HT1080 (cell line): Measurements from ENCODE around the gene CYFIP1. TPM values are rescaled to one million over a fixed set of nuclear protein-coding genes. Genes with fewer than 3 reads are reported as not detected.

ENCODE experiments used
- DNase-seq: peaks from one replicate; pipeline ENCODE4 v3.0.0-alpha.2; 2015; ENCODE audit warnings: low read depth
- total RNA-seq: library from RNA; depleted of rRNA; stranded (reverse); fragments of >200 nt; shearing (Covaris generic); gene quantifications from 2 replicates; pipeline ENCODE4 v1.2.3, GENCODE V29; 2014

Gene CYFIP1
- total RNA-seq, 1 experiment from 2014 or later: 96.8 TPM

GRCh38 chr15:22951031-22951380 lies 29.2 kb downstream of the CYFIP1 start:
- DNase-seq: no peak

- DNase-seq: no peak
Observed at GRCh38 chr15:22950256-22950990, 29.7 kb downstream of the CYFIP1 start.

DNA sequence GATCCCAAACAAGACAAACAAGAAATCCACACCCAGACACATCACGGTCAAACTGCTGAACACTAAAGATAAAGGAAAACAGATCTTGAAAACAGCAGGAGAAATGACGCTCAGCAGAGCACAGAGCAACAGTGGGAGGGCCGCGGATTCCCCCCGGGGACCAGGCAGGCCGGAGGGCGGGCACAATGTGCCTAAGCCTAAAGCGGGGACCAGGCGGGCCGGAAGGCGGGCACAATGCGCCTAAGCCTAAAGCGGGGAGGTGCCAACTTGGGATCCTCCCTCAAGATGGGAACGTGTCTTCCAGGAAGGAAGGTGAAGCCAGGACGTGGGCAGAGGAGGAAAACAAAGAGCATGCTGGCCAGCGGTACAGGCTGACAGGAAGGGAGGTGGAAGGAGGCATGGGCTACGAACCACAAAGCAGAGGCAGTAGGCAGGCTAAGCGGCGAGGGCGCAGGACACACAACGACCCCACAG lies 31.1 kb downstream of the CYFIP1 start:
- DNase-seq: no peak

GRCh38 chr15:22948056-22948455 lies 32.1 kb downstream of the CYFIP1 start:
- DNase-seq: no peak

DNA sequence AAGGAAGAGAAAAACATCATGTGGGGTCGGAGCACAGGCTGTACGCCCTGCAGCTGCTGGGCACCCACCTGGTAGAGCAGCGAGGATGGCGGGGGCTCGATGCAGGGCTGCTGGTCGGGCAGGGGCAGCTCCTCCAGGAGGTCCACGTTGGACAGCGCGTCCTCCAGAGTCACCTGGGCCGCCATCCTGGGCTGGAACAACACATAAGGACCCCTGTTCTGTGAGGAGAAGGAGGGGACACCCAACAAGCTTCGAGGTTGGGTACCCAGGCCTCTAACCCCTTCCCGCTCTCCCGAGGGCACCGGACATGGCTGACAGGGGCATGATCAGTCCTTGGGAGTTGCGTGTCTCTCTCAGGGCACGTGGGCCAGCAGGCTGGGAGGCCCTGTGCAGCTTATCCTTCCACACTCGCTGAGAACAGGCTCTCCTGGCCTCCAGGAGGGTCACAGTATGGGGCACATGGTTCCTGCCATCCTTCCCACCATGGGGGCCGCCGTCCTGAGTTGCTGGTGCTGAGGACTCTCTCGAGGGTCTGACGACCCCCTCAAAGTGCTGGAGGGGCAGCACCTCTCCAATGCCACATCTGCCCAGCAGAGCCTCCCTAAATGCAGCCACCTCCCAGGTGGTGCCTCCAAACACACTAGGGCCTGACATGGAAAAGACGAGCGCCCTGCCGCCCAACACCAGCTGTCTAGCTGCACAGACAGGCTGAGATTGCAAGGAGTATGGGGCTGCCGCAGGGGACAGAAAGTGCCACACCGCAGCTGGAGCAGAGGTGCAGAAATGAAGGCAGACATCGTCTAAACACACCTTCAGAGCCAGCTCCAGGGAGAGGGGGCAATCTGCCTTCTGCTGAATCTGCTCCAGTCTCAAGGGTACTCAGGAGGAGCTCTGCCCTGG lies 32.8 kb downstream of the CYFIP1 start:
- DNase-seq: no peak

GRCh38 chr15:22945071-22945470 lies 35.1 kb downstream of the CYFIP1 start:
- no peak for DNase-seq

DNA sequence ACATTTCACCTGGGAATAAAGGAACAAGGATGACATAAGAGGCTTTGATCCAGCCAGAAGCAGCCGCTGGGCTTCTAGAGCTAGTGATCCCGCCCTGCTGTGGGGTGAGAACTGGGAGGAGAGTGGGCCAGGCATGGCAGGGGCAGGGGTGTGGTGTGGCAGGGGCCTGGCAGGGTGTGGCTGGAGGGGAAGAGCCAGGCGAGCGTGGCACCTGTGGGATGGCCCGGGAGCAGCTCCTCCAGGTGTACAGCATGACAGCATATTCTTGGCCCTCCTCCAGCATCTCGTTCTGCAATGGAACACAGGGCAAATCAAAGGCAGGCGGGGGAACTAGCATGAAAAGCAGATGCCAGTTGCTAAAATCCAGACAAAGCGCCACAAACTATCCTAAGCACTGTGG lies 35.5 kb downstream of the CYFIP1 start:
- no peak for DNase-seq

- DNase-seq: no peak
Observed at GRCh38 chr15:22942877-22943276, 37.3 kb downstream of the CYFIP1 start.

GRCh38 chr15:22942306-22942855 lies 37.8 kb downstream of the CYFIP1 start:
- DNase-seq: no peak

DNA sequence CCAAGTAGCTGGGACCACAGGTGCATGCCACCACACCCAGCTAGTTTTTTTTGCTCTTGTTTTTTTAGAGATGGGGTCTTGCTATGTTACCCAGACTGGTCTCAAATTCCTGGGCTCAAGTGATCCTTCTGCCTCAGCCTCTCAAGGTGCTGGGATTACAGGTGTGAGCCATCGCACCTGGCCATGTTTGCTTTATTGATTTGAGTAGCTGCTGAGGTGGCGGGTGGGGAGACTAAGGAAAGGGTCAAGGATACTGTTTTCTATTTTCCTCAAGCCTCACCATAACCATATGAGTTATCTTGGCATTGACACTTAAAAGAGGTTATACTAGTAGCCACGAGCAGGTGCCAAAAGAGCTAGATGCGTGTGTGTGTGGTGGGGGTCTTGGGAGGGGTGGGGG lies 39.0 kb downstream of the CYFIP1 start:
- no peak for DNase-seq

- DNase-seq: no peak
Observed at GRCh38 chr15:22939652-22940061, 40.5 kb downstream of the CYFIP1 start.

- no peak for DNase-seq
Observed at GRCh38 chr15:22939051-22939450, 41.1 kb downstream of the CYFIP1 start.

DNA sequence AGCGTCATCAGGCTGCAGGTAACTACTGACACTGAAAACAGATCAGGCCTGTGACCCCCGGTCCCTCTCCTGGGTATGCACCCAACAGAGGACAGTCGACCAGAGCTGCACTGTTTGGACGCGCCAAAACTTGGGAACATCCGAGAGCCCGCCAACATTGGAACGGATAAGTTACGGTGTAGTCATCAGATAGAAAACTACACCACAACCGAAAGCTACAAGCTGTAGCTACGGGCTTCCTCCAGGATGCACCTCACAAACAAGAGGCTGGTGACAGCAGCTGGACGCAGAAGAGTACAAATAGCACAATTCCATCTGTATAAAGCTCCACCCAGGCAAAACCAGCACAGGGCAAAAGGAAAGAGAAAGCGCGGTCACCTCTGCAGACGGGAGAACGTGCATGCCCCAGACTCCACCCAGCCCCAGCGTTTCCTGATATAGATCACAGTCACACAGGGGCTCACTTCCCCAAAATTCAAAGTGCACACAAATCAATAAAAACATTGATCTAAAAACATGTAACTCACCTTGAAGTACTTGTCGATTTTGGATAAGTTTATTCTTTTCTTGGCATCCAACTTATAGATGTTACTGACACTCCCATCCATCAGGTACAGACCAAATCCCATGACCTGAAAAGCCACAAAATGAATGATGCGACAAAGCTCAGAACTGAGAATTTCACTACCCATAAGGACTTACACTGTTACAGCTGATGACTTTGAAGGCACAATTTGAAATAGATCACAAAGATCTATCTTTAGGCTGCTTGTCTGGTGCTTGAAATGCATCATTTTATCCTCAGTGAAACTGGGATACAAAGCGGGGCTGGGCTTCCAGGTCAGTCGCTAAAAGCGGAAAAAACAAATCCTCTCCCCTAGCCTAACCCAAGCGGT lies 43.3 kb downstream of the CYFIP1 start:
- no peak for DNase-seq

DNA sequence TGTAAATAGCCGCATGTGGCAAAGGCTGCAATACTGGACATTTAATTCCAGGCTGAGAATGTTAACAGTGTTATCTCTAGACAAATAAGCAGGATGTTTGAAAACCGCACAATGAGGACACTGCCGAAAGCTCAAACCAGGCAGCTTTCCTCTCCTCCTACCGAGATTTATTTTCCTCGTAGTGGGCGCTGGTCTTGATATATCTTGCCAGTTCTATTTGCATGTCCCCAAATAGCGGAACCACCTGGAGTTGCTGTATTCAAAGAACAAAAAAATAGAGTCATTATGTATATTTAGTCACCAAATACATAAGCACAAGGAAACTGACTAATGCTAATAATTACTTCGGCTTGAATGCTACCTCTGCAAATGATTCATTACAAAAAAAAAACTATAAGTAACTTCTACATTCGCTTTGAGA lies 46.5 kb downstream of the CYFIP1 start:
- no peak for DNase-seq

GRCh38 chr15:22931784-22932536 lies 48.2 kb downstream of the CYFIP1 start:
- no peak for DNase-seq

GRCh38 chr15:22930782-22931484 lies 49.2 kb downstream of the CYFIP1 start:
- no peak for DNase-seq

DNA sequence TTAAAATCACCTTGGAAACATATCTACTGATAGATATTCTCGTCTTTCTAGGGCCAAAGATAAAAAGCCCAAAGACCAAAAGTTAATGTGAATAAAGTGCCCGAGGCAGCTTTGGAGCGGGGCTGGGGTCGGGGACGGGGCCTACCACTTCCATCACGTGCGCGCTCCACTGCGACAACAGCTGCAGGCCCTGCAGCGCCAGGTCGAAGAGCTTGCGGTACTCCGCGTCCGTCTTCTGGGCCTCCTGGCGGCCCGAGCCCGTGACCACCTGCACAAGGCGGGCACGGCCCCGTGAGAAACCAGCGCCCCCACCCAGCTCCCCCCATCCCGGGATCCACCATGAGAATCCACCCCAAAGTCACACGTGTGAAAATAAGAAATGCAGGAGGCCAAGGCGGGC lies 52.4 kb downstream of the CYFIP1 start:
- DNase-seq: no peak

- DNase-seq: no peak
Observed at GRCh38 chr15:22925875-22926274, 54.3 kb downstream of the CYFIP1 start.

- no peak for DNase-seq
Observed at GRCh38 chr15:22922003-22922402, 58.2 kb downstream of the CYFIP1 start.

- no peak for DNase-seq
Observed at GRCh38 chr15:22919171-22919570, 61.0 kb downstream of the CYFIP1 start.
